ENCODE results near the gene ANXA6. TPM values are rescaled to one million over a fixed set of nuclear protein-coding genes. Genes with fewer than 3 reads are reported as not detected.

ANXA6 gene
- total RNA-seq, 1 experiment from 2014 or later, result 98.7 TPM

DNA sequence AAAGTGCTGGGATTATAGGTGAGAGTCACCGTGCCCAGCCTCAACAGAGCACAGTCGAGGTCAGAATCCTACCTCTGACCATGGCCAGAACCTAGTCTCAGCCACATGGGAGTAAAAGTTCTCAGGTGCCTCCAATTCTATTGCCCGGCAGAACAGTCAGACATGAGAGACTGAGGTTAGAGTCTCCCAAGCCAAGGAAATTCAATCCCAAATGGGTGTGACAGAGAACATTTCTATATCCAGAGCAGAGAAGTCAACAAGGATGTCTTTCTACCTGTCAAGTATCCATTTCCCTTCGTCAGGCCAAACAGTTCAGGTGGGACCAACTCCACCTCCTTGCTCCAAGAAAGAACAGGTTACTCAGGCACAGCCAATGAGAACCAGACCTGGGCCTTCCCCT lies 10.5 kb downstream of the ANXA6 start:
- Histone ChIP-seq H3K18ac (ENCODE audit: insufficient read length, low read depth, low read length) (no peak overlapping the region), H3K9ac (ENCODE audit: extremely low read depth, insufficient read length, low read length) (no peak overlapping the region), H2BK20ac (ENCODE audit: low read depth, low read length, poor library complexity, severe bottlenecking) (no peak overlapping the region), H4K91ac (ENCODE audit: insufficient read length, low read depth, low read length) (no peak overlapping the region), H4K20me1 (ENCODE audit: control insufficient read depth, insufficient read depth, insufficient read length) (no peaks in the 10 kb centered on the region), H3K23me2 (ENCODE audit: insufficient read length, low read depth, low read length, poor library complexity, severe bottlenecking) (no peaks in the 10 kb centered on the region), H3K56ac (ENCODE audit: insufficient read length, low read depth, low read length) (no peak overlapping the region), H2BK120ac (ENCODE audit: low read depth, low read length, poor library complexity, severe bottlenecking) (no peak overlapping the region), H3K4me1 (ENCODE audit: insufficient read depth, low read length) (peaks cover under 1% of the 10 kb centered on the region; the same call in 1 of the 2 replicates), H3K14ac (ENCODE audit: insufficient read depth, low read length) (no peak overlapping the region), H2AK5ac (ENCODE audit: insufficient read length, low read length) (no peak overlapping the region), H4K5ac (ENCODE audit: insufficient read length, low read depth, low read length) (no peak overlapping the region), H3T11ph (ENCODE audit: low read length) (no peak overlapping the region), H3K4ac (ENCODE audit: low read depth, low read length) (no peak overlapping the region), H2BK15ac (ENCODE audit: low read depth, low read length) (no peak overlapping the region), H3K27ac (ENCODE audit: insufficient read length, low read depth, low read length) (no peak overlapping the region), H4K8ac (replicated peaks; ENCODE audit: insufficient read length, low read depth, low read length) (no peak overlapping the region), H3K27me3 (ENCODE audit: insufficient read depth, low read length) (no peaks in the 10 kb centered on the region), H3K23ac (ENCODE audit: insufficient read length, low read depth, low read length) (no peak overlapping the region), H3K79me1 (ENCODE audit: insufficient read depth, low read depth, low read length, poor library complexity, severe bottlenecking) (no peaks in the 10 kb centered on the region), H2BK12ac (ENCODE audit: insufficient read length, low read depth, low read length) (no peak overlapping the region), H2BK5ac (ENCODE audit: insufficient read length, low read length) (no peak overlapping the region), H3K9me3 (ENCODE audit: control insufficient read depth, low read depth, low read length) (no peaks in the 10 kb centered on the region), H2AFZ (ENCODE audit: low read length) (no peak overlapping the region), H3K79me2 (ENCODE audit: insufficient read depth, low read length) (no peaks in the 10 kb centered on the region), H3K4me2 (ENCODE audit: insufficient read depth, insufficient read length, low read length) (no peak overlapping the region)
- peaks cover 0 to 14% (median 3%) of the 10 kb centered on the region in 3 experiments; a peak in 4 of 7 replicates for H3K36me3 Mint-ChIP-seq (ENCODE audit: insufficient read depth in 1 of 3, low read depth in 3 of 3)
- no peak overlapping the region for H3K27ac Mint-ChIP-seq
- TF ChIP-seq, protein P1, sequence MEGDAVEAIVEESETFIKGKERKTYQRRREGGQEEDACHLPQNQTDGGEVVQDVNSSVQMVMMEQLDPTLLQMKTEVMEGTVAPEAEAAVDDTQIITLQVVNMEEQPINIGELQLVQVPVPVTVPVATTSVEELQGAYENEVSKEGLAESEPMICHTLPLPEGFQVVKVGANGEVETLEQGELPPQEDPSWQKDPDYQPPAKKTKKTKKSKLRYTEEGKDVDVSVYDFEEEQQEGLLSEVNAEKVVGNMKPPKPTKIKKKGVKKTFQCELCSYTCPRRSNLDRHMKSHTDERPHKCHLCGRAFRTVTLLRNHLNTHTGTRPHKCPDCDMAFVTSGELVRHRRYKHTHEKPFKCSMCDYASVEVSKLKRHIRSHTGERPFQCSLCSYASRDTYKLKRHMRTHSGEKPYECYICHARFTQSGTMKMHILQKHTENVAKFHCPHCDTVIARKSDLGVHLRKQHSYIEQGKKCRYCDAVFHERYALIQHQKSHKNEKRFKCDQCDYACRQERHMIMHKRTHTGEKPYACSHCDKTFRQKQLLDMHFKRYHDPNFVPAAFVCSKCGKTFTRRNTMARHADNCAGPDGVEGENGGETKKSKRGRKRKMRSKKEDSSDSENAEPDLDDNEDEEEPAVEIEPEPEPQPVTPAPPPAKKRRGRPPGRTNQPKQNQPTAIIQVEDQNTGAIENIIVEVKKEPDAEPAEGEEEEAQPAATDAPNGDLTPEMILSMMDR (conservative IDR thresholded peaks at IDR 0.05), result no peak
- no peak overlapping the region for H3K4me3 Mint-ChIP-seq
- WGBS (ENCODE audit: extremely low coverage, insufficient read length, low lambda C conversion rate), result no CpG with 5 or more reads among the region's 4 CpGs
- H3K4me1 Mint-ChIP-seq, result peaks cover 16 to 18% of the 10 kb centered on the region in 2 experiments
- H3K9me3 Mint-ChIP-seq, result no peaks in the 10 kb centered on the region
- no peaks in the 10 kb centered on the region for H3K27me3 Mint-ChIP-seq (ENCODE audit: low read depth)
- no peak for DNase-seq
